Suprapubic skin (tissue), 4 donors: ENCODE measurements around the gene SPOCD1. TPM values are rescaled to one million over a fixed set of nuclear protein-coding genes. Genes with fewer than 3 reads are reported as not detected.

Experiments
- DNase-seq, 2 donors: peaks; one replicate each; pipeline ENCODE4 v3.0.0-alpha.2; 2019; ENCODE audit warnings: low spot score in 2 of 2
- H3K27ac ChIP-seq: fragments of 200-600 bp; sonication (generic); one replicate; pipeline ENCODE4 v1.5.1; 2019
- H3K27me3 ChIP-seq: fragments of 200-600 bp; sonication (generic); one replicate; pipeline ENCODE4 v1.5.1; 2019
- H3K36me3 ChIP-seq: fragments of 200-600 bp; sonication (generic); one replicate; pipeline ENCODE4 v1.5.1; 2019
- H3K4me1 ChIP-seq: fragments of 200-600 bp; sonication (generic); one replicate; pipeline ENCODE4 v1.5.1; 2019
- H3K4me3 ChIP-seq: fragments of 200-600 bp; sonication (generic); one replicate; pipeline ENCODE4 v1.5.1; 2019; ENCODE audit warnings: mild to moderate bottlenecking
- H3K9me3 ChIP-seq: fragments of 200-600 bp; sonication (generic); one replicate; pipeline ENCODE4 v1.5.1; 2019
- EP300 ChIP-seq: sonication (generic); formaldehyde crosslinking; IDR thresholded peaks from one replicate; pipeline ENCODE4 v1.6.1; 2017; ENCODE audit warnings: antibody characterized with exemption
- POLR2A ChIP-seq, 2 donors: fragments of 450-650 bp; IDR thresholded peaks; one replicate each; pipeline ENCODE4 v1.6.1; 2017; ENCODE audit warnings: antibody characterized with exemption in 2 of 2, mild to moderate bottlenecking in 2 of 2, moderate library complexity in 2 of 2
- POLR2AphosphoS5 ChIP-seq, 3 donors: sonication (generic); formaldehyde crosslinking; IDR thresholded peaks; one replicate each; pipeline ENCODE4 v1.6.1; 2017; ENCODE audit warnings: antibody characterized with exemption in 3 of 3
- WGBS: methylation state at CpG from one replicate; pipeline ENCODE4 v1.1.5; 2018; 5-methylcytosine and 5-hydroxymethylcytosine counted together
- total RNA-seq, 4 donors: library from RNA; depleted of rRNA; stranded (reverse); fragments of >200 nt; gene quantifications; one replicate each; pipeline ENCODE4 v1.1.0, GENCODE V29; 2016
- TF ChIP-seq, protein P1 (sequence below), 2 donors: fragments of 200-600 bp in 1 of 2; fragments of 450-650 bp in 1 of 2; sonication (generic) in 1 of 2; IDR thresholded peaks; one replicate each; pipeline ENCODE4 v1.5.1; 2016 to 2019; ENCODE audit warnings: antibody characterized with exemption in 2 of 2, mild to moderate bottlenecking in 1 of 2, moderate library complexity in 1 of 2

SPOCD1 gene
- total RNA-seq, 4 donors from 2014 or later, result 3.2 TPM; not detected in 3

GRCh38 chr1:31757204-31757679, 58.6 kb downstream of the SPOCD1 start:
- Histone ChIP-seq H3K4me3 (no peak overlapping the region), H3K4me1 (peaks cover 26% of the 10 kb centered on the region), H3K36me3 (no peaks in the 10 kb centered on the region), H3K9me3 (no peaks in the 10 kb centered on the region), H3K27me3 (peaks cover 11% of the 10 kb centered on the region), H3K27ac (no peak overlapping the region)
- no peak for DNase-seq
- 84% methylated on average over 8 of the region's 8 CpGs for WGBS
- no peak for TF ChIP-seq POLR2AphosphoS5 (IDR thresholded peaks at IDR 0.05)
- no peak for TF ChIP-seq POLR2A (IDR thresholded peaks at IDR 0.05)
- TF ChIP-seq, protein P1, sequence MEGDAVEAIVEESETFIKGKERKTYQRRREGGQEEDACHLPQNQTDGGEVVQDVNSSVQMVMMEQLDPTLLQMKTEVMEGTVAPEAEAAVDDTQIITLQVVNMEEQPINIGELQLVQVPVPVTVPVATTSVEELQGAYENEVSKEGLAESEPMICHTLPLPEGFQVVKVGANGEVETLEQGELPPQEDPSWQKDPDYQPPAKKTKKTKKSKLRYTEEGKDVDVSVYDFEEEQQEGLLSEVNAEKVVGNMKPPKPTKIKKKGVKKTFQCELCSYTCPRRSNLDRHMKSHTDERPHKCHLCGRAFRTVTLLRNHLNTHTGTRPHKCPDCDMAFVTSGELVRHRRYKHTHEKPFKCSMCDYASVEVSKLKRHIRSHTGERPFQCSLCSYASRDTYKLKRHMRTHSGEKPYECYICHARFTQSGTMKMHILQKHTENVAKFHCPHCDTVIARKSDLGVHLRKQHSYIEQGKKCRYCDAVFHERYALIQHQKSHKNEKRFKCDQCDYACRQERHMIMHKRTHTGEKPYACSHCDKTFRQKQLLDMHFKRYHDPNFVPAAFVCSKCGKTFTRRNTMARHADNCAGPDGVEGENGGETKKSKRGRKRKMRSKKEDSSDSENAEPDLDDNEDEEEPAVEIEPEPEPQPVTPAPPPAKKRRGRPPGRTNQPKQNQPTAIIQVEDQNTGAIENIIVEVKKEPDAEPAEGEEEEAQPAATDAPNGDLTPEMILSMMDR (IDR thresholded peaks at IDR 0.05), result no peak
- TF ChIP-seq EP300, result no peak

DNA sequence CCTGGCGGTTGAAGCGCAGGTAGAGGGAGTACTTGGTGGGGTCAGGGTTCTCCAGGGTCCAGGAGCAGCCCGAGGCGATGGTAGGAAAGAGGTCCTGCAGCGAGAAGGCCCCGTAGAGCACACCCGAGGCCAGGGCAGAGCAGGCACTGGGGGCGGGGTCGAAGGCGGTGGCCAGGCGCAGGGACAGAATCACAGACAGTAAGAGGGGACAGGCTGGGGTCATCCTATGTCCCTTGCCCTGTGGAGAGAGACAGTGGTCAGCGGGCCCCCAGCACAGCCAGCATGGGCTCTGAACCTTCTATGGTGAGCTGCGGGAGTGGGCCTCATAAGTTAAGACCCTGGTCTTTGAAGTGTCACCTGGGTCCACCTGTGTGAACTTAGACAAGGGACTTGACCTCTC, 59.2 kb downstream of the SPOCD1 start:
- H3K9me3 ChIP-seq, result no peaks in the 10 kb centered on the region
- TF ChIP-seq POLR2A (IDR thresholded peaks at IDR 0.05) (no peak), EP300 (no peak), POLR2AphosphoS5 (IDR thresholded peaks at IDR 0.05) (no peak)
- TF ChIP-seq, protein P1 (IDR thresholded peaks at IDR 0.05), result no peak
- H3K27ac ChIP-seq, result no peak overlapping the region
- WGBS, result 94% methylated on average over 13 of the region's 13 CpGs
- H3K27me3 ChIP-seq, result peaks cover 8% of the 10 kb centered on the region
- H3K36me3 ChIP-seq, result no peaks in the 10 kb centered on the region
- H3K4me3 ChIP-seq, result no peak overlapping the region
- H3K4me1 ChIP-seq, result peaks cover 22% of the 10 kb centered on the region
- DNase-seq, result no peak

DNA sequence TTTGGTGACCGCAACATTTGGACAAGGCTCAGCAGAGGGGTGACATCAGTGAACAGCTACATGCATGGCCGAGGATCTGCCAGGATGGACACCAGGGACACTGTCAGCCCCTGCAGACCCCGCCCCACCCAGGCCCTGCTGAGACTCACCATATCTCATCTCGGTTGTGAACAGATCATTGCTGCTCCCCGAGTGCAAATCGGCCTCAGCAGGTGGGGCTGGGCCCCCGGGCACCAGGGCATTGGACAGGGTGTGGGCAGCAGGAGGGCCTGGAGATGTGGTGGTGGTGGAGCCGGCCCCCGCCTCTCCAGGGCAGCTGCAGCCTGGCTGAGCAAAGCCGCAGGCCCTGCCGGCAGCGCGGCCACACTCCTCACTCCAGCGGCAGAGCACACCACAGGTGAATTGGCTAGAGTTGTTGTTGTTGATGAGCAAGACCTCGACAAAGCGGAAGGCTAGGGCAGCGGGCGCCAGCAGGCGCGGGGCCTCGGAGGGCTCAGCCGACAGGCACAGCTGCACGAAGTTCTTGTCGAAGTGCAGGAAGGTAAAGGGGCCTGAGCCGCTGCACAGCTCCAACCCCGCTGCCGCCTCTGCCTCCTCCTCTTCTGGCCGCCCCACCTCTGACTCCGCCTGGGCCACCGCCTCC, 59.9 kb downstream of the SPOCD1 start:
- TF ChIP-seq POLR2A (IDR thresholded peaks at IDR 0.05) (no peak), EP300 (no peak), POLR2AphosphoS5 (IDR thresholded peaks at IDR 0.05) (no peak)
- TF ChIP-seq, protein P1 (IDR thresholded peaks at IDR 0.05), result no peak
- peaks cover 8% of the 10 kb centered on the region for H3K27me3 ChIP-seq
- peaks cover 16% of the 10 kb centered on the region for H3K4me1 ChIP-seq
- no peak overlapping the region for H3K4me3 ChIP-seq
- WGBS, result 96% methylated on average over 3 of the region's 30 CpGs
- no peaks in the 10 kb centered on the region for H3K9me3 ChIP-seq
- no peak overlapping the region for H3K27ac ChIP-seq
- no peak for DNase-seq
- H3K36me3 ChIP-seq, result no peaks in the 10 kb centered on the region

- 34% methylated on average over 3 of the region's 9 CpGs for WGBS
- peaks cover 2% of the 10 kb centered on the region for H3K27me3 ChIP-seq
- DNase-seq, result no peak
- peaks cover 8% of the 10 kb centered on the region for H3K4me1 ChIP-seq
- TF ChIP-seq POLR2AphosphoS5 (IDR thresholded peaks at IDR 0.05), result no peak
- no peak for TF ChIP-seq EP300
- TF ChIP-seq, protein P1 (IDR thresholded peaks at IDR 0.05), result no peak
- TF ChIP-seq POLR2A (IDR thresholded peaks at IDR 0.05), result no peak
- H3K27ac ChIP-seq, result no peak overlapping the region
- H3K36me3 ChIP-seq, result no peaks in the 10 kb centered on the region
- no peaks in the 10 kb centered on the region for H3K9me3 ChIP-seq
- H3K4me3 ChIP-seq, result no peak overlapping the region
Observed at GRCh38 chr1:31755197-31755611, 60.6 kb downstream of the SPOCD1 start.

GRCh38 chr1:31754397-31754796, 61.4 kb downstream of the SPOCD1 start:
- no peak overlapping the region for H3K27ac ChIP-seq
- no peak for DNase-seq
- TF ChIP-seq POLR2A (IDR thresholded peaks at IDR 0.05) (no peak), POLR2AphosphoS5 (IDR thresholded peaks at IDR 0.05) (no peak), EP300 (no peak)
- TF ChIP-seq, protein P1 (IDR thresholded peaks at IDR 0.05), result no peak
- H3K9me3 ChIP-seq, result no peaks in the 10 kb centered on the region
- no peak overlapping the region for H3K4me3 ChIP-seq
- H3K36me3 ChIP-seq, result no peaks in the 10 kb centered on the region
- whole genome bisulfite sequencing, result 97% methylated on average over 8 of the region's 15 CpGs
- peaks cover 6% of the 10 kb centered on the region for H3K4me1 ChIP-seq
- H3K27me3 ChIP-seq, result no peaks in the 10 kb centered on the region
